Peyer's patch (tissue), 4 donors: ENCODE results near the gene NKX1-2. TPM values are rescaled to one million over a fixed set of nuclear protein-coding genes. Genes with fewer than 3 reads are reported as not detected.

Source experiments
- DNase-seq, 3 donors: peaks; one replicate each; pipeline ENCODE4 v3.0.0-alpha.2; 2017 to 2019
- H3K27ac ChIP-seq, 4 donors: fragments of 200-600 bp; sonication (generic); one replicate each; pipeline ENCODE4 v1.5.1; 2016 to 2019
- H3K27me3 ChIP-seq, 2 donors: fragments of 200-600 bp; sonication (generic); one replicate each; pipeline ENCODE4 v1.5.1; 2019
- H3K36me3 ChIP-seq, 3 donors: fragments of 200-600 bp; sonication (generic); one replicate each; pipeline ENCODE4 v1.5.1; 2016 to 2019
- H3K4me1 ChIP-seq, 4 donors: fragments of 200-600 bp; sonication (generic); one replicate each; pipeline ENCODE4 v1.5.1; 2016 to 2019
- H3K4me3 ChIP-seq, 4 donors: fragments of 200-600 bp; sonication (generic); 1 replicate in 3 of 4; 2 replicates in 1 of 4; pipeline ENCODE4 v1.5.1; 2016 to 2019; ENCODE audit warnings: mild to moderate bottlenecking in 1 of 4
- H3K9me3 ChIP-seq, 4 donors: fragments of 200-600 bp; sonication (generic); one replicate each; pipeline ENCODE4 v1.5.1; 2016 to 2019; ENCODE audit warnings: mild to moderate bottlenecking in 1 of 4
- CTCF ChIP-seq, 6 experiments: fragments of 450-650 bp in 4 of 6; fragments of 200-600 bp in 2 of 6; sonication (generic) in 1 of 6; IDR thresholded peaks; one replicate each; pipeline ENCODE4 v1.5.1; 2017 to 2019; ENCODE audit warnings: antibody characterized with exemption in 6 of 6, mild to moderate bottlenecking in 3 of 6, moderate library complexity in 1 of 6
- POLR2A ChIP-seq, 2 donors: fragments of 450-650 bp; IDR thresholded peaks; one replicate each; pipeline ENCODE4 v1.5.1; 2017; ENCODE audit warnings: antibody characterized with exemption in 2 of 2, mild to moderate bottlenecking in 2 of 2, moderate library complexity in 2 of 2
- total RNA-seq, 4 donors: library from RNA; depleted of rRNA; stranded (reverse); fragments of >200 nt; gene quantifications; one replicate each; pipeline ENCODE4 v1.1.0, GENCODE V29; 2016

Gene NKX1-2
- total RNA-seq, 4 donors from 2014 or later: not detected

DNA sequence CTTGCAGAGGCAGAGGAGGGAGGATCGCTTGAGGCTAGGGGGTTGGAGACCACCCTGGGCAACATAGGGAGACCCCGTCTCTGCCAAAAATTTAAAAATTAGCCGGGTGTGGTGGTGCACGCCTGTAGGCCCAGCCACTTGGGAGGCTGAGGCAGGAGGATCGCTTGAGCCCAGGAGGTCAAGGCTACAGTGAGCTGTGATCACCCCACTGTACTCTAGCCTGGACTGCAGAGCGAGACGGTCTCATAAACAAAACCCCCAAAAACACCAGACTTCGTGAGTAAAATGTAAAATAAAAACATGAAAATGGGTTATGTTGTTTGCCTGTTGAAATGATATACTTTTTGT, 12.5 kb upstream of the NKX1-2 start:
- Histone ChIP-seq H3K27me3 (no peaks in the 10 kb centered on the region), H3K27ac (peak overlapping the region; percentile 80 to 98 (median 86)), H3K36me3 (no peaks in the 10 kb centered on the region), H3K4me1 (peaks cover 0 to 8% (median 0%) of the 10 kb centered on the region in 4 donors), H3K9me3 (no peaks in the 10 kb centered on the region), H3K4me3 (peak overlapping the region; percentile 75 to 90 (median 80))
- TF ChIP-seq CTCF (IDR thresholded peaks at IDR 0.05) (no peak), POLR2A (IDR thresholded peaks at IDR 0.05) (no peak)
- DNase-seq: no peak

- peak within 1 kb of the TSS; percentile 80 to 98 (median 86) for H3K27ac ChIP-seq
- no peaks in the 10 kb centered on the region for H3K36me3 ChIP-seq
- no peaks in the 10 kb centered on the region for H3K9me3 ChIP-seq
- peak; percentile 83 to 96 (median 95) for DNase-seq
- H3K4me1 ChIP-seq: peaks cover 0 to 8% (median 0%) of the 10 kb centered on the region in 4 donors
- H3K27me3 ChIP-seq: no peaks in the 10 kb centered on the region
- H3K4me3 ChIP-seq: peak within 1 kb of the TSS; percentile 75 to 90 (median 80)
- TF ChIP-seq CTCF (IDR thresholded peaks at IDR 0.05) (peak in 5 of 6 experiments; percentile 50 to 76 (median 68)), POLR2A (IDR thresholded peaks at IDR 0.05) (peak; percentile 47 to 55)
Observed at GRCh38 chr10:124461642-124462347, 12.0 kb upstream of the NKX1-2 start, which contains the start of gene LHPP. TSS of gene LHPP (plus strand) at chr10:124461823. CDS start at chr10:124461863, 40 bp downstream.

GRCh38 chr10:124460144-124460543, 10.3 kb upstream of the NKX1-2 start:
- no peaks in the 10 kb centered on the region for H3K9me3 ChIP-seq
- H3K27me3 ChIP-seq: no peaks in the 10 kb centered on the region
- peaks cover 0 to 6% (median 0%) of the 10 kb centered on the region in 4 donors for H3K4me1 ChIP-seq
- H3K4me3 ChIP-seq: no peak overlapping the region
- H3K27ac ChIP-seq: no peak overlapping the region
- DNase-seq: no peak
- H3K36me3 ChIP-seq: no peaks in the 10 kb centered on the region
- TF ChIP-seq POLR2A (IDR thresholded peaks at IDR 0.05) (no peak), CTCF (IDR thresholded peaks at IDR 0.05) (no peak)

DNA sequence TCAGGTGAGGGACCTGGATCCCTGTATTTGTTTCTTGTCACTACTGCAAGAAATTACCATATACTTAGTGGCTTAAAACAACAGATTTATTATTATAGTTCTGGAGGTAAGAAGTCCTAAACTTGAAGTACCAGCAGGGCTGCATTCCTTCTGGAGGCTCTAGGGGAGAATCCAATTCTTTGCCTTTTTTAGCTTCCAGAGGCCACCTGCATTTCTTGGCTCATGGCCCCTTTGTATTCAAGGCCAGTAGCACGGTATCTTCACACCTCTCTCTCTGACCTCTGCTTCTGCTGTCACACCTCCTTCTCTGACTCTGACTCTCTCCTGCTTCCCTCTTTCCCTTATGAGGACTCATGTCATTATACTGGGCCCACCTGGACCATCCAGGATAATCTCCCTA, 9.6 kb upstream of the NKX1-2 start:
- no peaks in the 10 kb centered on the region for H3K4me1 ChIP-seq

GRCh38 chr10:124458889-124459288, 9.1 kb upstream of the NKX1-2 start:
- DNase-seq: no peak
- no peaks in the 10 kb centered on the region for H3K27me3 ChIP-seq
- H3K27ac ChIP-seq: no peak overlapping the region
- no peaks in the 10 kb centered on the region for H3K36me3 ChIP-seq
- no peak overlapping the region for H3K4me3 ChIP-seq
- no peaks in the 10 kb centered on the region for H3K4me1 ChIP-seq
- no peaks in the 10 kb centered on the region for H3K9me3 ChIP-seq
- no peak for TF ChIP-seq CTCF (IDR thresholded peaks at IDR 0.05)
- no peak for TF ChIP-seq POLR2A (IDR thresholded peaks at IDR 0.05)

More for the DNA sequence above, 9.6 kb upstream of the NKX1-2 start:
- TF ChIP-seq POLR2A (IDR thresholded peaks at IDR 0.05): no peak
- no peak overlapping the region for H3K4me3 ChIP-seq
- no peaks in the 10 kb centered on the region for H3K27me3 ChIP-seq
- H3K27ac ChIP-seq: no peak overlapping the region
- no peaks in the 10 kb centered on the region for H3K36me3 ChIP-seq
- H3K9me3 ChIP-seq: no peaks in the 10 kb centered on the region
- no peak for DNase-seq

- no peak for DNase-seq
- no peak for TF ChIP-seq POLR2A (IDR thresholded peaks at IDR 0.05)
- TF ChIP-seq CTCF (IDR thresholded peaks at IDR 0.05): no peak
- no peaks in the 10 kb centered on the region for H3K9me3 ChIP-seq
- H3K36me3 ChIP-seq: no peaks in the 10 kb centered on the region
- no peaks in the 10 kb centered on the region for H3K27me3 ChIP-seq
- no peak overlapping the region for H3K27ac ChIP-seq
- H3K4me1 ChIP-seq: no peaks in the 10 kb centered on the region
- no peak overlapping the region for H3K4me3 ChIP-seq
Observed at GRCh38 chr10:124458473-124458872, 8.6 kb upstream of the NKX1-2 start.
